ENCODE data around the gene DLX1. TPM values are rescaled to one million over a fixed set of nuclear protein-coding genes. Genes with fewer than 3 reads are reported as not detected.
"Not testable (repeated sequence)": the region's sequence is repeated elsewhere in the genome, so short reads cannot be mapped to it uniquely, and the experiment has no call there.

The DLX1 gene
- total and polyA plus RNA-seq, 11 donors: 0.11 to 0.19 (median 0.18) TPM; not detected in 8

DNA sequence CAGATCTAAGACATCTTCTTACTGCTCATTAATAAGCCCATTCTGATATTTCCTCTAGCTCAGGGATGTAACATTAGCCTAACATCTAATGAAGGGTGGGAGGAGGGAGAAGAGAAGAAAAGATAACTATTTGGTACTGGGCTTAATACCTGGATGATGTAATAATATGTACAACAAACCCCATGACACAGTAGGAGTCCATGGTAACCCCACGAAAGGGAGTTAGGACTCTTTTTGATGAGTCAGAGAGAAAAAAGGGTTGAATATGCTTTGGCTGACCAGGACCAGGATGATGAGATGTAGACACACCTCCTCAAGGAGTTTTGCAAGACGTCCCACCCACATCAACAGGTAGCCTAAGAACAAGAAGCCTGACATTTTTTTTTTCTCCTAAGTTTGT, 51.8 kb downstream of the DLX1 start:
- no peak for ATAC-seq
- Histone ChIP-seq H3K4me3 (no peak overlapping the region), H3K27me3 (peaks cover 0 to 11% (median 0%) of the 10 kb centered on the region in 9 donors), H3K36me3 (no peaks in the 10 kb centered on the region), H3K27ac (no peak overlapping the region), H3K4me1 (no peaks in the 10 kb centered on the region), H3K9me3 (peaks cover 0 to 6% (median 0%) of the 10 kb centered on the region in 12 donors)
- DNase-seq: no peak
- WGBS, 4 donors: 69 to 80% (median 76%) methylated on average over 2 of the region's 2 CpGs
- intact Hi-C loops (cut with DNase I): loop anchor here in 1 of 10 donors (10.0 kb wide), 1 partner anchor 542 kb away; no protein-coding TSS in a partner anchor
- TF ChIP-seq POLR2A (IDR thresholded peaks at IDR 0.05): no peak
- TF ChIP-seq, protein P1, sequence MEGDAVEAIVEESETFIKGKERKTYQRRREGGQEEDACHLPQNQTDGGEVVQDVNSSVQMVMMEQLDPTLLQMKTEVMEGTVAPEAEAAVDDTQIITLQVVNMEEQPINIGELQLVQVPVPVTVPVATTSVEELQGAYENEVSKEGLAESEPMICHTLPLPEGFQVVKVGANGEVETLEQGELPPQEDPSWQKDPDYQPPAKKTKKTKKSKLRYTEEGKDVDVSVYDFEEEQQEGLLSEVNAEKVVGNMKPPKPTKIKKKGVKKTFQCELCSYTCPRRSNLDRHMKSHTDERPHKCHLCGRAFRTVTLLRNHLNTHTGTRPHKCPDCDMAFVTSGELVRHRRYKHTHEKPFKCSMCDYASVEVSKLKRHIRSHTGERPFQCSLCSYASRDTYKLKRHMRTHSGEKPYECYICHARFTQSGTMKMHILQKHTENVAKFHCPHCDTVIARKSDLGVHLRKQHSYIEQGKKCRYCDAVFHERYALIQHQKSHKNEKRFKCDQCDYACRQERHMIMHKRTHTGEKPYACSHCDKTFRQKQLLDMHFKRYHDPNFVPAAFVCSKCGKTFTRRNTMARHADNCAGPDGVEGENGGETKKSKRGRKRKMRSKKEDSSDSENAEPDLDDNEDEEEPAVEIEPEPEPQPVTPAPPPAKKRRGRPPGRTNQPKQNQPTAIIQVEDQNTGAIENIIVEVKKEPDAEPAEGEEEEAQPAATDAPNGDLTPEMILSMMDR (IDR thresholded peaks at IDR 0.05): no peak

GRCh38 chr2:172137943-172138342, 52.6 kb downstream of the DLX1 start:
- DNase-seq: no peak
- peaks cover 0 to 6% (median 0%) of the 10 kb centered on the region in 12 donors for H3K9me3 ChIP-seq
- H3K36me3 ChIP-seq: no peaks in the 10 kb centered on the region
- H3K27ac ChIP-seq: no peak overlapping the region
- intact Hi-C loops (cut with DNase I): loop anchor here in 1 of 10 donors (10.0 kb wide), 1 partner anchor 543 kb away; no protein-coding TSS in a partner anchor
- no peak overlapping the region for H3K4me3 ChIP-seq
- TF ChIP-seq POLR2A (IDR thresholded peaks at IDR 0.05): no peak
- TF ChIP-seq, protein P1 (IDR thresholded peaks at IDR 0.05): no peak
- peaks cover 0 to 11% (median 0%) of the 10 kb centered on the region in 9 donors for H3K27me3 ChIP-seq
- WGBS, 4 donors: 80 to 91% (median 87%) methylated on average over 2 of the region's 2 CpGs
- ATAC-seq: no peak
- no peaks in the 10 kb centered on the region for H3K4me1 ChIP-seq

DNA sequence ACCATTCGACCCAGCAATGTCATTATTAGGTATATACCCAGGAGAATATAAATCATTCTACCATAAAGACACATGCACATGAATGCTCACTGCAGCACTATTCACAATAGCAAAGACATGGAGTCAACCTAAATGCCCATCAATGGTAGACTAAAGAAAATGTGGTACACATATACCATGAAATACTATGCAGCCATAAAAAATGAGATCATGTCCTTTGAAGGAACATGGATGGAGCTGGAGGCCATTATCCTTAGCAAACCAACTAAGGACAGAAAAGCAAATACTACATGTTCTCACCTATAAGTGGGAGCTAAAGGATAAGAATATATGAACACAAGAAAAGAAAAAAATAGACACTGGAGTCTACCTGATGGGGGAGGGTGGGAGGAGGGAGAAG, 53.4 kb downstream of the DLX1 start:
- not testable (repeated sequence) for ATAC-seq, H3K27ac ChIP-seq, H3K4me1 ChIP-seq, H3K9me3 ChIP-seq, DNase-seq, H3K4me3 ChIP-seq, H3K36me3 ChIP-seq
- intact Hi-C loops (cut with DNase I): loop anchor here in 1 of 10 donors (10.0 kb wide), 1 partner anchor 544 kb away; no protein-coding TSS in a partner anchor
- 74 to 88% (median 76%) methylated on average over 1 of the region's 1 CpG for WGBS, 4 donors
- peaks cover 0 to 11% (median 0%) of the 10 kb centered on the region in 9 donors for H3K27me3 ChIP-seq

Other genes starting within 250 kb of the DLX1 start
- gene SLC25A12, start 191.3 kb upstream of the DLX1 start, total RNA-seq: 100 to 1,000 TPM in 7 of 9 donors, 10 to 100 TPM in 2; 74.8 to 128 (median 120) TPM
- gene SLC25A12, start 191.3 kb upstream of the DLX1 start, polyA plus RNA-seq: 10 to 100 TPM; 45.8 to 65.7 TPM
- gene HAT1, start 163.0 kb upstream of the DLX1 start, total RNA-seq: 10 to 100 TPM; 22.2 to 43.1 (median 34.1) TPM
- 10 to 100 TPM in 1 of 2 donors, 1 to 10 TPM in 1; 9.9 to 60.7 TPM for gene HAT1, start 163.0 kb upstream of the DLX1 start, polyA plus RNA-seq
- gene METAP1D, start 85.6 kb upstream of the DLX1 start, total RNA-seq: 1 to 10 TPM; 2.9 to 7.0 (median 6.2) TPM
- gene METAP1D, start 85.6 kb upstream of the DLX1 start, polyA plus RNA-seq: 1 to 10 TPM; 4.3 to 5.3 TPM
- not detected for gene DLX2, start 17.4 kb downstream of the DLX1 start, total RNA-seq
- gene DLX2, start 17.4 kb downstream of the DLX1 start, polyA plus RNA-seq: not detected

Measured in heart left ventricle (tissue), 16 donors.